HepG2 (cell line): ENCODE results near the gene PPP1R13L. TPM values are rescaled to one million over a fixed set of nuclear protein-coding genes. Genes with fewer than 3 reads are reported as not detected.
A peak's percentile ranks its signal among the peaks of the same experiment; 100 is the strongest.

Source experiments
- ARID2 ChIP-seq: sonication (generic); formaldehyde crosslinking; IDR thresholded peaks from 2 replicates; pipeline ENCODE4 v1.8.1; 2022; ENCODE audit warnings: mild to moderate bottlenecking, missing genetic modification reagents, borderline replicate concordance
- ATF7 ChIP-seq, 2 experiments: fragments of 450-650 bp in 1 of 2; sonication (generic) in 1 of 2; formaldehyde crosslinking in 1 of 2; IDR thresholded peaks; 2 replicates each; pipeline versions ENCODE4 v1.4.0 to v1.6.1; 2016 to 2020; ENCODE audit warnings: antibody characterized with exemption in 1 of 2, mild to moderate bottlenecking in 1 of 2, missing genetic modification reagents in 1 of 2
- BORCS8-MEF2B ChIP-seq: sonication (generic); formaldehyde crosslinking; IDR thresholded peaks from 2 replicates; pipeline ENCODE4 v1.8.0; 2022; ENCODE audit warnings: mild to moderate bottlenecking, missing genetic modification reagents
- ELF1 ChIP-seq: sonication (generic); formaldehyde crosslinking; IDR thresholded peaks from 2 replicates; pipeline ENCODE4 v1.4.0; 2020; ENCODE audit warnings: missing genetic modification reagents
- ELF4 ChIP-seq: sonication (generic); formaldehyde crosslinking; IDR thresholded peaks from 2 replicates; pipeline ENCODE4 v1.5.0; 2020; ENCODE audit warnings: missing genetic modification reagents, mild to moderate bottlenecking, moderate library complexity, borderline replicate concordance
- ERF ChIP-seq: IDR thresholded peaks from 2 replicates; pipeline ENCODE4 v1.6.1; 2018; ENCODE audit warnings: missing biosample characterization, missing genetic modification reagents
- FOXA3 ChIP-seq: IDR thresholded peaks from 2 replicates; pipeline ENCODE4 v1.6.1; 2016; ENCODE audit warnings: missing genetic modification reagents, missing compliant biosample characterization
- GABPB1 ChIP-seq: IDR thresholded peaks from 2 replicates; pipeline ENCODE4 v1.6.1; 2016; ENCODE audit warnings: mild to moderate bottlenecking, missing genetic modification reagents, moderate library complexity, missing compliant biosample characterization
- GMEB2 ChIP-seq: IDR thresholded peaks from 2 replicates; pipeline ENCODE4 v1.6.1; 2016; ENCODE audit warnings: missing biosample characterization, missing genetic modification reagents, low read depth
- GZF1 ChIP-seq: sonication (generic); formaldehyde crosslinking; IDR thresholded peaks from 2 replicates; pipeline ENCODE4 v1.5.1; 2020; ENCODE audit warnings: mild to moderate bottlenecking, missing genetic modification reagents
- NCOA2 ChIP-seq: sonication (generic); formaldehyde crosslinking; IDR thresholded peaks from 2 replicates; pipeline ENCODE4 v1.8.0; 2022; ENCODE audit warnings: inconsistent platforms
- PATZ1 ChIP-seq: sonication (generic); formaldehyde crosslinking; IDR thresholded peaks from 2 replicates; pipeline ENCODE4 v1.4.0; 2020; ENCODE audit warnings: missing genetic modification reagents
- PBX2 ChIP-seq: IDR thresholded peaks from 2 replicates; pipeline ENCODE4 v1.6.1; 2016; ENCODE audit warnings: control low read depth
- PRDM4 ChIP-seq: sonication (generic); formaldehyde crosslinking; IDR thresholded peaks from 2 replicates; pipeline ENCODE4 v1.9.0; 2021; ENCODE audit warnings: missing genetic modification reagents, borderline replicate concordance
- RAD21 ChIP-seq: fragments of 450-650 bp; formaldehyde crosslinking; IDR thresholded peaks from 2 replicates; pipeline ENCODE4 v1.5.0; 2020; ENCODE audit warnings: mild to moderate bottlenecking
- RNF219 ChIP-seq: sonication (generic); formaldehyde crosslinking; IDR thresholded peaks from 2 replicates; pipeline ENCODE4 v1.5.0; 2020; ENCODE audit warnings: mild to moderate bottlenecking, missing genetic modification reagents
- RXRB ChIP-seq: IDR thresholded peaks from 2 replicates; pipeline ENCODE4 v1.6.1; 2016; ENCODE audit warnings: borderline replicate concordance, missing genetic modification reagents, missing compliant biosample characterization
- ZNF274 ChIP-seq: sonication (generic); formaldehyde crosslinking; IDR thresholded peaks from 2 replicates; pipeline ENCODE4 v1.5.1; 2020; ENCODE audit warnings: mild to moderate bottlenecking, missing genetic modification reagents
- polyA plus RNA-seq, 8 experiments: library from polyadenylated mRNA; depleted of rRNA in 3 of 8; stranded (reverse) in 7 of 8; unstranded in 1 of 8; fragments of >200 nt; fragmentation: Illumina TruSeq in 4 of 8; extraction: Trizol in 4 of 8; gene quantifications; 2 replicates each; pipeline versions ENCODE4 v1.2.1 to v1.2.3, GENCODE V29; 2011 to 2016; ENCODE audit warnings: low read depth in 4 of 8, missing spikeins in 1 of 8, mixed read lengths in 1 of 8; ENCODE audit not compliant: insufficient read depth in 1 of 8
- total RNA-seq, 5 experiments: library from RNA; depleted of rRNA; stranded (reverse); fragments of >200 nt; fragmentation: Illumina TruSeq; extraction: Trizol; gene quantifications; 2 replicates each; pipeline ENCODE4 v1.2.3, GENCODE V29; 2016; ENCODE audit warnings: low read depth in 1 of 5

Gene PPP1R13L
- total and polyA plus RNA-seq, 2 of the 13 experiments (the other 11 are each of a cell fraction or from before 2014, with no cell fraction given) = 1.3 to 6.6 TPM

GRCh38 chr19:45405435-45406225 is 761 bp upstream of the PPP1R13L start (continued):
- TF ChIP-seq GZF1 (CRISPR knock-in tag) = no peak
- TF ChIP-seq ARID2 (CRISPR knock-in tag) = no peak
- 0 out of 2 replicates have a peak, but pooled peaks have one; percentile 28 for TF ChIP-seq ZNF274 (CRISPR knock-in tag)
- TF ChIP-seq PATZ1 (CRISPR knock-in tag) = peak; percentile 9; the same call in 1 of the 2 replicates
- no peak for TF ChIP-seq GMEB2 (CRISPR knock-in tag)
- TF ChIP-seq ELF4 (CRISPR knock-in tag) = 0 out of 2 replicates have a peak, but pooled peaks have one; percentile 55
- TF ChIP-seq RNF219 (CRISPR knock-in tag) = 0 out of 2 replicates have a peak, but pooled peaks have one; percentile 61
- peak; percentile 8; the same call in 1 of the 2 replicates for TF ChIP-seq BORCS8-MEF2B (CRISPR knock-in tag)
- TF ChIP-seq RXRB (CRISPR knock-in tag) = 0 out of 2 replicates have a peak, but pooled peaks have one; percentile 2
- TF ChIP-seq RAD21 (CRISPR knock-in tag) = 0 out of 2 replicates have a peak, but pooled peaks have one; percentile 4
- TF ChIP-seq ELF1 = peak; percentile 34; the same call in 1 of the 2 replicates
- TF ChIP-seq PRDM4 (CRISPR knock-in tag) = no peak
- TF ChIP-seq PBX2 = no peak
- 0 out of 2 replicates have a peak, but pooled peaks have one; percentile 5 for TF ChIP-seq FOXA3
- TF ChIP-seq ATF7 (IDR thresholded peaks at IDR 0.05) = no peak
- TF ChIP-seq ATF7 (CRISPR knock-in tag; IDR thresholded peaks at IDR 0.05) = no peak
- TF ChIP-seq NCOA2 = 0 out of 2 replicates have a peak, but pooled peaks have one; percentile 4
- TF ChIP-seq GABPB1 (CRISPR knock-in tag) = peak; percentile 81
- TF ChIP-seq ERF = peak; percentile 39; the same call in 1 of the 2 replicates
